DOHH2 (cell line): Measurements from ENCODE around the gene BLVRB.
"Not testable (repeated sequence)": the region's sequence is repeated elsewhere in the genome, so short reads cannot be mapped to it uniquely, and the experiment has no call there.

Source experiments
- H3F3A ChIP-seq: fragments of 200-600 bp; sonication (generic), shearing (Covaris generic); 2 replicates; pipeline ENCODE4 v1.6.0; 2016; ENCODE audit warnings: antibody characterized with exemption, mild to moderate bottlenecking; ENCODE audit not compliant: control insufficient read depth, insufficient read depth
- H3K27ac ChIP-seq: fragments of 200-600 bp; sonication (generic); 2 replicates; pipeline ENCODE4 v1.5.1; 2014; ENCODE audit warnings: low read depth, mild to moderate bottlenecking, low read length, moderate library complexity
- H3K27me3 ChIP-seq: fragments of 200-600 bp; sonication (generic); 2 replicates; pipeline ENCODE4 v1.6.1; 2014; ENCODE audit warnings: mild to moderate bottlenecking, low read length, mixed read lengths; ENCODE audit not compliant: control insufficient read depth
- H3K36me3 ChIP-seq: fragments of 200-600 bp; sonication (generic); 2 replicates; pipeline ENCODE4 v1.6.1; 2014; ENCODE audit warnings: mild to moderate bottlenecking, low read length, moderate library complexity, mixed read lengths; ENCODE audit not compliant: control insufficient read depth
- H3K4me1 ChIP-seq: fragments of 200-600 bp; sonication (generic); 2 replicates; pipeline ENCODE4 v1.6.1; 2014; ENCODE audit warnings: mild to moderate bottlenecking, low read length, mixed read lengths; ENCODE audit not compliant: control insufficient read depth
- H3K4me2 ChIP-seq: fragments of 200-600 bp; sonication (generic); 2 replicates; pipeline ENCODE4 v1.6.0; 2014; ENCODE audit warnings: mild to moderate bottlenecking, low read length, moderate library complexity
- H3K4me3 ChIP-seq: fragments of 200-600 bp; sonication (generic); 2 replicates; pipeline ENCODE4 v1.5.1; 2014; ENCODE audit warnings: mild to moderate bottlenecking, low read length, mixed read lengths
- H3K79me2 ChIP-seq: fragments of 200-600 bp; sonication (generic); 2 replicates; pipeline ENCODE4 v1.6.1; 2014; ENCODE audit warnings: mild to moderate bottlenecking, low read length, mixed read lengths; ENCODE audit not compliant: control insufficient read depth
- H3K9me2 ChIP-seq: fragments of 200-600 bp; sonication (generic); replicated peaks from 2 replicates; pipeline ENCODE4 v1.6.1; 2014; ENCODE audit warnings: mild to moderate bottlenecking, low read length, mixed read lengths; ENCODE audit not compliant: control insufficient read depth
- H3K9me3 ChIP-seq: fragments of 200-600 bp; sonication (generic); 2 replicates; pipeline ENCODE4 v1.6.1; 2014; ENCODE audit warnings: antibody characterized with exemption, low read length, mixed read lengths; ENCODE audit not compliant: control insufficient read depth, insufficient read depth
- H4K20me1 ChIP-seq: fragments of 200-600 bp; sonication (generic); 2 replicates; pipeline ENCODE4 v1.6.0; 2014; ENCODE audit warnings: low read depth, mild to moderate bottlenecking, antibody characterized with exemption, low read length, moderate library complexity; ENCODE audit not compliant: control insufficient read depth, insufficient read depth
- CTCF ChIP-seq: fragments of 200-600 bp; sonication (generic); IDR thresholded peaks from one replicate; pipeline ENCODE4 v1.5.1; 2014; ENCODE audit warnings: antibody characterized with exemption, mild to moderate bottlenecking, low read depth, low read length; ENCODE audit not compliant: poor library complexity, severe bottlenecking
- EZH2phosphoT487 ChIP-seq: fragments of 200-600 bp; sonication (generic); IDR thresholded peaks from 2 replicates; pipeline ENCODE4 v1.6.1; 2017; ENCODE audit warnings: borderline replicate concordance, mild to moderate bottlenecking, antibody characterized with exemption, low read length, moderate library complexity, mixed read lengths

The BLVRB gene

GRCh38 chr19:40492274-40492673, 26.7 kb upstream of the BLVRB start:
- Histone ChIP-seq H3K4me3 (no peak overlapping the region), H3K36me3 (no peaks in the 10 kb centered on the region), H3K79me2 (no peaks in the 10 kb centered on the region), H3K4me2 (no peak overlapping the region), H3K27me3 (peaks cover 5% of the 10 kb centered on the region; the same call in 1 of the 2 replicates), H4K20me1 (no peaks in the 10 kb centered on the region), H3K9me2 (no peaks in the 10 kb centered on the region), H3K27ac (no peak overlapping the region), H3K4me1 (no peaks in the 10 kb centered on the region), H3K9me3 (no peaks in the 10 kb centered on the region), H3F3A (no peaks in the 10 kb centered on the region)
- TF ChIP-seq EZH2phosphoT487 (no peak), CTCF (no peak)

- no peak overlapping the region for H3K4me3 ChIP-seq
- TF ChIP-seq EZH2phosphoT487 (no peak), CTCF (no peak)
- no peak overlapping the region for H3K27ac ChIP-seq
- no peak overlapping the region for H3K4me2 ChIP-seq
- H3K79me2 ChIP-seq: no peaks in the 10 kb centered on the region
- peaks cover 5% of the 10 kb centered on the region; the same call in 1 of the 2 replicates for H3K27me3 ChIP-seq
- H4K20me1 ChIP-seq: no peaks in the 10 kb centered on the region
- H3K9me3 ChIP-seq: no peaks in the 10 kb centered on the region
- H3K36me3 ChIP-seq: no peaks in the 10 kb centered on the region
- H3F3A ChIP-seq: no peaks in the 10 kb centered on the region
- no peaks in the 10 kb centered on the region for H3K9me2 ChIP-seq
- H3K4me1 ChIP-seq: no peaks in the 10 kb centered on the region
Measured at GRCh38 chr19:40489882-40490230, 24.3 kb upstream of the BLVRB start.

GRCh38 chr19:40486017-40486416, 20.5 kb upstream of the BLVRB start:
- TF ChIP-seq EZH2phosphoT487 (no peak), CTCF (no peak)
- H3F3A ChIP-seq: no peaks in the 10 kb centered on the region
- H4K20me1 ChIP-seq: no peaks in the 10 kb centered on the region
- no peak overlapping the region for H3K27ac ChIP-seq
- H3K4me1 ChIP-seq: no peaks in the 10 kb centered on the region
- H3K9me3 ChIP-seq: no peaks in the 10 kb centered on the region
- no peak overlapping the region for H3K4me3 ChIP-seq
- no peaks in the 10 kb centered on the region for H3K36me3 ChIP-seq
- H3K9me2 ChIP-seq: no peaks in the 10 kb centered on the region
- no peaks in the 10 kb centered on the region for H3K27me3 ChIP-seq
- H3K4me2 ChIP-seq: no peak overlapping the region
- no peaks in the 10 kb centered on the region for H3K79me2 ChIP-seq

- H3K9me3 ChIP-seq, H3K27me3 ChIP-seq, H3F3A ChIP-seq, H4K20me1 ChIP-seq, H3K36me3 ChIP-seq, H3K4me1 ChIP-seq, H3K4me2 ChIP-seq, H3K79me2 ChIP-seq, H3K9me2 ChIP-seq, H3K4me3 ChIP-seq, H3K27ac ChIP-seq: not testable (repeated sequence)
Measured at GRCh38 chr19:40475878-40476644, 10.5 kb upstream of the BLVRB start.
